DND-41 (cell line): ENCODE data around the gene PHLDB2.

Source experiments
- CTCF ChIP-seq: IDR thresholded peaks from 2 replicates; pipeline ENCODE4 v1.5.1; 2012; ENCODE audit warnings: borderline replicate concordance, low read length, moderate library complexity, mild to moderate bottlenecking; ENCODE audit not compliant: poor library complexity, severe bottlenecking; ENCODE audit errors: extremely low read depth
- EZH2 ChIP-seq: IDR thresholded peaks from 3 replicates; pipeline ENCODE4 v1.6.1; 2012; ENCODE audit warnings: borderline replicate concordance, low read depth, mild to moderate bottlenecking, moderate library complexity, low read length, inconsistent platforms; ENCODE audit not compliant: severe bottlenecking

- TF ChIP-seq CTCF (no peak), EZH2 (no peak)
These were observed 93.9 kb downstream of the PHLDB2 start for GRCh38 chr3:111952866-111953450.
